ENCODE results near the gene MBOAT1.

Gene MBOAT1

GRCh38 chr6:20227350-20227749, 15.1 kb upstream of the MBOAT1 start:
- Histone ChIP-seq H3K4me3 (ENCODE audit: insufficient read depth in 1 of 2, low read depth in 1 of 2, low read length in 2 of 2) (no peak overlapping the region), H2BK120ac (ENCODE audit: low read depth, low read length) (no peak overlapping the region), H3K27ac (ENCODE audit: low read length, poor library complexity, severe bottlenecking) (no peak overlapping the region), H3K79me1 (replicated peaks; ENCODE audit: low read length, poor library complexity, severe bottlenecking) (no peaks in the 10 kb centered on the region), H3K4ac (ENCODE audit: low read depth in 1 of 2, low read length in 2 of 2) (no peak overlapping the region), H2BK15ac (ENCODE audit: low read depth, poor library complexity, severe bottlenecking) (no peak overlapping the region), H3K23ac (ENCODE audit: low read length in 2 of 2) (no peak overlapping the region), H3K14ac (ENCODE audit: low read length in 2 of 2) (no peak overlapping the region), H3K9ac (ENCODE audit: low read length) (no peak overlapping the region), H2BK5ac (ENCODE audit: low read depth, low read length, poor library complexity, severe bottlenecking) (no peak overlapping the region), H4K8ac (ENCODE audit: low read length) (no peak overlapping the region), H2AFZ (ENCODE audit: low read depth, low read length) (no peak overlapping the region), H3K4me1 (ENCODE audit: control insufficient read depth, insufficient read depth, low read depth, low read length) (no peaks in the 10 kb centered on the region), H4K91ac (ENCODE audit: low read length) (no peak overlapping the region), H3K36me3 (ENCODE audit: control insufficient read depth in 1 of 2, insufficient read depth in 2 of 2, low read depth in 1 of 2, low read length in 2 of 2) (no peaks in the 10 kb centered on the region), H3K18ac (ENCODE audit: low read depth in 1 of 2, low read length in 2 of 2) (no peak overlapping the region), H3K4me2 (ENCODE audit: low read length, poor library complexity, severe bottlenecking) (no peak overlapping the region), H2BK12ac (ENCODE audit: low read length in 2 of 2) (no peak overlapping the region), H3K9me3 (ENCODE audit: control insufficient read depth, low read length) (no peaks in the 10 kb centered on the region), H2AK5ac (ENCODE audit: low read length, severe bottlenecking) (no peak overlapping the region), H3K27me3 (ENCODE audit: control insufficient read depth in 1 of 2, insufficient read depth in 1 of 2, low read length in 2 of 2) (no peaks in the 10 kb centered on the region)
- no peak for DNase-seq
- no CpG with 5 or more reads among the region's 2 CpGs for WGBS

GRCh38 chr6:20223141-20223540, 10.9 kb upstream of the MBOAT1 start:
- Histone ChIP-seq H4K8ac (ENCODE audit: low read length) (no peak overlapping the region), H3K18ac (ENCODE audit: low read depth in 1 of 2, low read length in 2 of 2) (no peak overlapping the region), H2BK15ac (ENCODE audit: low read depth, poor library complexity, severe bottlenecking) (no peak overlapping the region), H3K79me1 (replicated peaks; ENCODE audit: low read length, poor library complexity, severe bottlenecking) (no peaks in the 10 kb centered on the region), H3K9me3 (ENCODE audit: control insufficient read depth, low read length) (no peaks in the 10 kb centered on the region), H2AK5ac (ENCODE audit: low read length, severe bottlenecking) (no peak overlapping the region), H2BK5ac (ENCODE audit: low read depth, low read length, poor library complexity, severe bottlenecking) (no peak overlapping the region), H3K27me3 (ENCODE audit: control insufficient read depth in 1 of 2, insufficient read depth in 1 of 2, low read length in 2 of 2) (no peaks in the 10 kb centered on the region), H2AFZ (ENCODE audit: low read depth, low read length) (no peak overlapping the region), H3K4me2 (ENCODE audit: low read length, poor library complexity, severe bottlenecking) (no peak overlapping the region), H3K14ac (ENCODE audit: low read length in 2 of 2) (no peak overlapping the region), H3K4me1 (ENCODE audit: control insufficient read depth, insufficient read depth, low read depth, low read length) (no peaks in the 10 kb centered on the region), H3K27ac (ENCODE audit: low read length, poor library complexity, severe bottlenecking) (no peak overlapping the region), H3K4ac (ENCODE audit: low read depth in 1 of 2, low read length in 2 of 2) (no peak overlapping the region), H2BK12ac (ENCODE audit: low read length in 2 of 2) (no peak overlapping the region), H4K91ac (ENCODE audit: low read length) (no peak overlapping the region), H3K4me3 (ENCODE audit: insufficient read depth in 1 of 2, low read depth in 1 of 2, low read length in 2 of 2) (no peak overlapping the region), H3K36me3 (ENCODE audit: control insufficient read depth in 1 of 2, insufficient read depth in 2 of 2, low read depth in 1 of 2, low read length in 2 of 2) (no peaks in the 10 kb centered on the region), H3K9ac (ENCODE audit: low read length) (no peak overlapping the region), H2BK120ac (ENCODE audit: low read depth, low read length) (no peak overlapping the region), H3K23ac (ENCODE audit: low read length in 2 of 2) (no peak overlapping the region)
- 86% methylated on average over 1 of the region's 1 CpG for WGBS
- DNase-seq: no peak

DNA sequence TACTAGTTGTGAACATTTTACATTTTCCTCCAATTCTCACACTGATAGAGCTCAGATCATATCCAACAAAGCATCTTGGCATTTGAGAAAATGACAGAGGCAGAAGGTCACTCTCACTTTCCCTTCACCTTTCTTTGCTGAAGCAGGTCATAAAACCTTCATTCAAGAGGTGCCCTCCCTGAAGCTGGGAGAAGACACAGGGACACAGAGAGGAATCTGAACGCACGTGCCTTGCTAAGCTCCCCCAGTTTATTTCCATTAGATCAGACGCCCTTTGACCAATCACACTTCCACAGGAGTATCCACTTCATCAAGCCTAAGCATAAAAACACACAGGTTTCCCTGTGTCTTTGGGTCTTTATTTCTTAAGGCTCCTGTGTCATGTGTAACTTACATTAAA, 9.2 kb upstream of the MBOAT1 start:
- Histone ChIP-seq H3K23ac (ENCODE audit: low read length in 2 of 2) (no peak overlapping the region), H3K18ac (ENCODE audit: low read depth in 1 of 2, low read length in 2 of 2) (no peak overlapping the region), H3K14ac (ENCODE audit: low read length in 2 of 2) (no peak overlapping the region), H3K4ac (ENCODE audit: low read depth in 1 of 2, low read length in 2 of 2) (no peak overlapping the region), H3K79me1 (replicated peaks; ENCODE audit: low read length, poor library complexity, severe bottlenecking) (no peaks in the 10 kb centered on the region), H3K4me1 (ENCODE audit: control insufficient read depth, insufficient read depth, low read depth, low read length) (peaks cover 2% of the 10 kb centered on the region), H3K9me3 (ENCODE audit: control insufficient read depth, low read length) (no peaks in the 10 kb centered on the region), H3K27me3 (ENCODE audit: control insufficient read depth in 1 of 2, insufficient read depth in 1 of 2, low read length in 2 of 2) (no peaks in the 10 kb centered on the region), H2BK12ac (ENCODE audit: low read length in 2 of 2) (no peak overlapping the region), H2BK120ac (ENCODE audit: low read depth, low read length) (no peak overlapping the region), H3K4me3 (ENCODE audit: insufficient read depth in 1 of 2, low read depth in 1 of 2, low read length in 2 of 2) (no peak overlapping the region), H4K8ac (ENCODE audit: low read length) (no peak overlapping the region), H3K27ac (ENCODE audit: low read length, poor library complexity, severe bottlenecking) (no peak overlapping the region), H2AK5ac (ENCODE audit: low read length, severe bottlenecking) (no peak overlapping the region), H4K91ac (ENCODE audit: low read length) (no peak overlapping the region), H2BK5ac (ENCODE audit: low read depth, low read length, poor library complexity, severe bottlenecking) (no peak overlapping the region), H3K9ac (ENCODE audit: low read length) (no peak overlapping the region), H2AFZ (ENCODE audit: low read depth, low read length) (no peak overlapping the region), H2BK15ac (ENCODE audit: low read depth, poor library complexity, severe bottlenecking) (no peak overlapping the region), H3K4me2 (ENCODE audit: low read length, poor library complexity, severe bottlenecking) (no peak overlapping the region), H3K36me3 (ENCODE audit: control insufficient read depth in 1 of 2, insufficient read depth in 2 of 2, low read depth in 1 of 2, low read length in 2 of 2) (no peaks in the 10 kb centered on the region)
- WGBS: 74% methylated on average over 3 of the region's 3 CpGs
- DNase-seq: no peak

DNA sequence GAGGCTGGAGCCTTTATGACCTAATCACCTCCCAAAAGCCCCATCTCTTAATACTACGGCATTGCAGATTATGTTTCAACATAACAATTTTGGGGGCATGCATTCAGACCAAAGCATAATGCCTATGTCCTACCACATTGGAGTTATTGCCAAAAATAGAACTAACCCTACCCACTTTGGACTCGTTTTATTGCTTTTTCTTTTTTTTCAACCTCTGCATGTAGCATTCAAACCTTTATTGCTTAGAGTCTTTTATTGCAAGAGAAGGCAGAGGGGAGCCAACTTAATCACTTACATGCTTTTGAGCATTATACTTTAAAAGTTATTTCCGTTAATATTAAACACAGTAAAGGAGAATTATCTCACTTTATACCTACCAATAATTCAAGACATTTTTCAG, 8.1 kb upstream of the MBOAT1 start:
- no peak overlapping the region for H2BK120ac ChIP-seq (ENCODE audit: low read depth, low read length)
- H4K91ac ChIP-seq (ENCODE audit: low read length): no peak overlapping the region
- no peak overlapping the region for H3K18ac ChIP-seq (ENCODE audit: low read depth in 1 of 2, low read length in 2 of 2)
- H2BK15ac ChIP-seq (ENCODE audit: low read depth, poor library complexity, severe bottlenecking): no peak overlapping the region
- no peak overlapping the region for H3K27ac ChIP-seq (ENCODE audit: low read length, poor library complexity, severe bottlenecking)
- H3K23ac ChIP-seq (ENCODE audit: low read length in 2 of 2): no peak overlapping the region
- H3K4ac ChIP-seq (ENCODE audit: low read depth in 1 of 2, low read length in 2 of 2): no peak overlapping the region
- no peak overlapping the region for H4K8ac ChIP-seq (ENCODE audit: low read length)
- no peak overlapping the region for H2BK12ac ChIP-seq (ENCODE audit: low read length in 2 of 2)
- no peaks in the 10 kb centered on the region for H3K79me1 ChIP-seq (replicated peaks; ENCODE audit: low read length, poor library complexity, severe bottlenecking)
- H2BK5ac ChIP-seq (ENCODE audit: low read depth, low read length, poor library complexity, severe bottlenecking): no peak overlapping the region
- H3K4me1 ChIP-seq (ENCODE audit: control insufficient read depth, insufficient read depth, low read depth, low read length): peaks cover 2% of the 10 kb centered on the region
- no peaks in the 10 kb centered on the region for H3K27me3 ChIP-seq (ENCODE audit: control insufficient read depth in 1 of 2, insufficient read depth in 1 of 2, low read length in 2 of 2)
- no peak overlapping the region for H2AFZ ChIP-seq (ENCODE audit: low read depth, low read length)
- H3K14ac ChIP-seq (ENCODE audit: low read length in 2 of 2): no peak overlapping the region
- 79% methylated on average over 2 of the region's 3 CpGs for WGBS
- no peak overlapping the region for H3K4me2 ChIP-seq (ENCODE audit: low read length, poor library complexity, severe bottlenecking)
- no peaks in the 10 kb centered on the region for H3K36me3 ChIP-seq (ENCODE audit: control insufficient read depth in 1 of 2, insufficient read depth in 2 of 2, low read depth in 1 of 2, low read length in 2 of 2)
- no peak overlapping the region for H2AK5ac ChIP-seq (ENCODE audit: low read length, severe bottlenecking)
- H3K9ac ChIP-seq (ENCODE audit: low read length): no peak overlapping the region
- H3K4me3 ChIP-seq (ENCODE audit: insufficient read depth in 1 of 2, low read depth in 1 of 2, low read length in 2 of 2): no peak overlapping the region
- no peak for DNase-seq
- H3K9me3 ChIP-seq (ENCODE audit: control insufficient read depth, low read length): no peaks in the 10 kb centered on the region

Data from mesenchymal stem cell (in vitro differentiated cells and primary cell).